H1 (cell line): ENCODE data around the gene PPM1N. TPM values are rescaled to one million over a fixed set of nuclear protein-coding genes. Genes with fewer than 3 reads are reported as not detected.

ENCODE experiments used
- CREB1 ChIP-seq: IDR thresholded peaks from 2 replicates; pipeline ENCODE4 v1.6.1; 2012; ENCODE audit warnings: inconsistent platforms
- HDAC2 ChIP-seq, 2 experiments: fragments of 300-600 bp in 1 of 2; sonication (generic) in 1 of 2; IDR thresholded peaks; 2 replicates each; pipeline ENCODE4 v1.6.1; 2011 to 2012; ENCODE audit warnings: low read depth in 2 of 2, low read length in 2 of 2, mild to moderate bottlenecking in 2 of 2, moderate library complexity in 2 of 2, borderline replicate concordance in 1 of 2, inconsistent platforms in 1 of 2
- PHF8 ChIP-seq: fragments of 200-600 bp; sonication (generic); conservative IDR thresholded peaks from 2 replicates; pipeline ENCODE4 v1.7.1; 2012; ENCODE audit warnings: low read depth, mild to moderate bottlenecking, inconsistent platforms, low read length, moderate library complexity
- RAD21 ChIP-seq, 2 experiments: IDR thresholded peaks in 1 of 2; conservative IDR thresholded peaks in 1 of 2; 2 replicates each; pipeline ENCODE4 v1.6.1; 2011; ENCODE audit warnings: low read depth in 2 of 2, low read length in 2 of 2, improper control_type of control experiment in 1 of 2, inconsistent platforms in 1 of 2, mild to moderate bottlenecking in 1 of 2, moderate library complexity in 1 of 2
- SIRT6 ChIP-seq: IDR thresholded peaks from one replicate; pipeline ENCODE4 v1.7.1; 2012; ENCODE audit warnings: low read length, inconsistent platforms
- SP4 ChIP-seq: IDR thresholded peaks from 2 replicates; pipeline ENCODE4 v1.6.1; 2012; ENCODE audit warnings: low read length, inconsistent platforms
- TAF1 ChIP-seq: IDR thresholded peaks from 2 replicates; pipeline ENCODE4 v1.6.1; 2011; ENCODE audit warnings: mild to moderate bottlenecking, low read depth, low read length
- polyA plus RNA-seq, 7 experiments: library from polyadenylated mRNA; depleted of rRNA in 3 of 7; stranded (reverse) in 5 of 7; unstranded in 2 of 7; fragments of >200 nt in 5 of 7; fragments of 200-250 nt in 2 of 7; gene quantifications; 1 replicate in 5 of 7; 2 replicates in 1 of 7; 4 replicates in 1 of 7; pipeline versions ENCODE4 v1.2.1 to v1.2.3, GENCODE V29; 2011 to 2013; ENCODE audit warnings: missing spikeins in 2 of 7, mixed read lengths in 2 of 7
- total RNA-seq: library from RNA; stranded (reverse); fragmentation: NEBNext Ultra II Directional; extraction: Animal tissue kit (Norgen Biotek cat#: 25700); gene quantifications from 2 replicates; pipeline ENCODE4 v1.2.1, GENCODE V29; 2021

PPM1N gene
- total and polyA plus RNA-seq, 2 of the 8 experiments (the other 6 are each of a cell fraction or from before 2014, with no cell fraction given), result 12.2 to 14.4 TPM

DNA sequence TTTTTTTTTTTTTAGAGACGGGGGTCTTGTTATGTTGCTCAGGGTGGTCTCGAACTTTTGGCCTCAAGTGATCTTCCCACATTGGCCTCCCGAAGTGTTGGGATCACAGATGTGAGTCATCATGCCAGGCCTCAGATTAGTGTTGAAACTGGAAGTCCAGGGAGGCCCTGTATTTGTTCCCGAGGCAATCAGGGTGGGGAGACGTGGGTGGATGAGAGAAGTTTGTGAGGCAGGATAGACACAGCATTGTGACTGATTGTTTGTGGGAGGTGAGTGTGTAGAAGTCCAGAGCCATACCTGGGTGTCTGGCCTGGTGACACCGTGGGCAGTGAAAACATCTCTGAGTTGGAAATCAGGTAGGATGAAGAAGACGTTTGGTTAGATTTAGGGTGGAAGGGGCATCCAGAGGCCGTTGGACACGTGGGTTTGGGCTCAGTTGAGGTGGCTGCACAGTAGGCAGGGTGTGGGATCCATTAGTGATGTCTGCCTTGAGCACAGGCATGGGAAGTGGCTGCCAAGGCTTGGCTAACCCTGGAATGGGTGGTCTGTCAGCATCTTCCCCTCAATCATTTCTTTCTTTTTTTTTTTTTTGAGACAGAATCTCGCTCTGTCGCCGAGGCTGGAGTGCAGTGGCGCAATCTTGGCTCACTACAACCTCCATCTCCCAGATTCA is 13.8 kb upstream of the PPM1N start (continued):
- TF ChIP-seq HDAC2 (IDR thresholded peaks at IDR 0.05; ENCODE audit: borderline replicate concordance in 1 of 2, low read depth in 2 of 2, low read length in 2 of 2), result no peak
- no peak for TF ChIP-seq TAF1
- no peak for TF ChIP-seq PHF8
- no peak for TF ChIP-seq SIRT6
- TF ChIP-seq RAD21 (IDR thresholded peaks at IDR 0.05 in 1 of 2, conservative IDR thresholded peaks at IDR 0.05 in 1 of 2; ENCODE audit: low read depth in 2 of 2, low read length in 2 of 2), result no peak
- no peak for TF ChIP-seq SP4
- no peak for TF ChIP-seq CREB1
